Loucy (cell line): ENCODE data around the gene ANKRD33.

Source experiments
- CTCF ChIP-seq: fragments of 200-600 bp; sonication (generic); conservative IDR thresholded peaks from 2 replicates; pipeline ENCODE4 v1.5.1; 2014; ENCODE audit warnings: mild to moderate bottlenecking, antibody characterized with exemption, low read length
- EZH2phosphoT487 ChIP-seq: fragments of 200-600 bp; IDR thresholded peaks from 2 replicates; pipeline ENCODE4 v1.6.1; 2018; ENCODE audit warnings: antibody characterized with exemption, mild to moderate bottlenecking, moderate library complexity, borderline replicate concordance

GRCh38 chr12:51889216-51890132, 1.6 kb downstream of the ANKRD33 start:
- TF ChIP-seq CTCF (peak; percentile 49), EZH2phosphoT487 (no peak)
